T-cell (primary cell): ENCODE data around the gene BCDIN3D. TPM values are rescaled to one million over a fixed set of nuclear protein-coding genes. Genes with fewer than 3 reads are reported as not detected.

ENCODE experiments used
- ATAC-seq, 4 experiments: fragments of 200-7000 bp in 3 of 4; fragments of 150-1000 bp in 1 of 4; cut with Tn5 transposase; replicated peaks in 1 of 4; 1 replicate in 3 of 4; 2 replicates in 1 of 4; pipeline ENCODE4 v1.10.0; 2021; ENCODE audit warnings: moderate library complexity in 3 of 4, mild to moderate bottlenecking in 2 of 4, moderate number of reproducible peaks in 1 of 4
- CTCF ChIA-PET, 2 donors: fragments of 300-600 bp; sonication (Branson Sonifier 250); formaldehyde crosslinking; loops; one replicate each; lab custom pipeline; 2022; ENCODE audit warnings: antibody characterized with exemption in 2 of 2; lab: Charles Lee
- POLR2A ChIA-PET, 2 donors: fragments of 300-600 bp; sonication (Branson Sonifier 250); formaldehyde crosslinking; loops; one replicate each; lab custom pipeline; 2022; ENCODE audit warnings: antibody characterized with exemption in 2 of 2; lab: Charles Lee
- DNase-seq, 35 experiments: peaks; one replicate each; pipeline versions ENCODE4 v3.0.0 to v3.0.0-alpha.2; 2013 to 2023
- H3K27ac ChIP-seq: one replicate; pipeline ENCODE4 v1.5.1; 2013; ENCODE audit warnings: low read length
- H3K27me3 ChIP-seq, 2 experiments: replicated peaks in 1 of 2; 1 replicate in 1 of 2; 2 replicates in 1 of 2; pipeline versions ENCODE4 v1.6.1 to v1.7.0; 2013; ENCODE audit warnings: low read length in 1 of 2, mixed read lengths in 1 of 2; ENCODE audit not compliant: control insufficient read depth in 2 of 2, insufficient read depth in 2 of 2; ENCODE audit errors: extremely low read depth in 1 of 2
- H3K36me3 ChIP-seq, 2 donors: 1 replicate in 1 of 2; 2 replicates in 1 of 2; pipeline versions ENCODE4 v1.6.1 to v1.7.0; 2013; ENCODE audit warnings: low read length in 1 of 2; ENCODE audit not compliant: control insufficient read depth in 2 of 2, insufficient read depth in 1 of 2; ENCODE audit errors: extremely low read depth in 1 of 2
- H3K4me1 ChIP-seq, 2 experiments: 1 replicate in 1 of 2; 2 replicates in 1 of 2; pipeline versions ENCODE4 v1.6.1 to v1.7.0; 2013; ENCODE audit warnings: low read length in 2 of 2, mixed read lengths in 1 of 2; ENCODE audit not compliant: insufficient read depth in 2 of 2, control insufficient read depth in 1 of 2; ENCODE audit errors: extremely low read depth in 1 of 2
- H3K4me3 ChIP-seq, 2 donors: 1 replicate in 1 of 2; 2 replicates in 1 of 2; pipeline versions ENCODE4 v1.5.1 to v1.7.0; 2013; ENCODE audit warnings: mild to moderate bottlenecking in 2 of 2, low read length in 1 of 2, moderate library complexity in 1 of 2; ENCODE audit not compliant: control insufficient read depth in 1 of 2; ENCODE audit errors: extremely low read depth in 1 of 2
- H3K9me3 ChIP-seq: 2 replicates; pipeline ENCODE4 v1.7.0; 2013
- H3K27ac Mint-ChIP-seq, 2 donors: one replicate each; pipeline ENCODE4 v1.8.0; 2020 to 2021; ENCODE audit warnings: mild to moderate bottlenecking in 2 of 2, mixed read lengths in 2 of 2
- H3K27me3 Mint-ChIP-seq, 2 donors: one replicate each; pipeline ENCODE4 v1.8.0; 2021 to 2022; ENCODE audit warnings: mixed read lengths in 2 of 2
- H3K36me3 Mint-ChIP-seq: one replicate; pipeline ENCODE4 v1.8.0; 2021; ENCODE audit warnings: mixed read lengths
- H3K4me1 Mint-ChIP-seq, 3 donors: one replicate each; pipeline ENCODE4 v1.8.0; 2020 to 2022; ENCODE audit warnings: mixed read lengths in 3 of 3, mild to moderate bottlenecking in 1 of 3
- H3K4me3 Mint-ChIP-seq, 3 donors: one replicate each; pipeline ENCODE4 v1.8.0; 2020 to 2022; ENCODE audit warnings: mild to moderate bottlenecking in 3 of 3, mixed read lengths in 3 of 3, moderate library complexity in 3 of 3
- H3K9me3 Mint-ChIP-seq, 3 donors: one replicate each; pipeline ENCODE4 v1.8.0; 2020 to 2022; ENCODE audit warnings: mixed read lengths in 3 of 3
- WGBS: methylation state at CpG from one replicate; pipeline ENCODE4 v1.1.5; 2013; ENCODE audit warnings: missing lambda C conversion rate; ENCODE audit not compliant: insufficient coverage; 5-methylcytosine and 5-hydroxymethylcytosine counted together
- total RNA-seq, 35 experiments: library from RNA in 6 of 35; stranded (reverse) in 6 of 35; fragments of 120-200 nt in 1 of 35; gene quantifications; one replicate each; pipeline versions ENCODE4 v1.2.1 to v1.2.4 and lab custom pipeline; 2013 to 2026

Gene BCDIN3D
- total RNA-seq (10 to 100 TPM in 3 of 5 donors, 1 to 10 TPM in 2; 4.7 to 12.8 (median 12.3) TPM), total RNA-seq (lab: John Stamatoyannopoulos, UW) (5.1 to 25.0 (median 11.1) reads per million in 29 experiments)
- total RNA-seq (2013): 8.9 TPM

- ChIA-PET POLR2A (interaction anchor here (0.6 to 1.0 kb wide), 5 partner anchors 15 to 654 kb away, joined by 3 to 8 read pairs (median 3); partner anchors contain the start of genes NCKAP5L (in 1 of the 2) and TMBIM6 (in 1 of the 2)), CTCF (interaction anchor here in 1 of 2 donors (0.6 to 2.6 kb wide), 5 partner anchors 11 to 218 kb away, joined by 3 to 10 read pairs (median 3); partner anchors contain the start of genes NCKAP5L and TMBIM6)
- WGBS: 0% methylated on average over 38 of the region's 55 CpGs
- ATAC-seq (peak; percentile 94 to 97 (median 96)), DNase-seq (peak; percentile 82 to 95 (median 89))
- H3K4me1 Mint-ChIP-seq: peaks cover 37 to 43% (median 40%) of the 10 kb centered on the region in 3 donors
- Histone ChIP-seq H3K4me1 (peaks cover 6 to 30% of the 10 kb centered on the region in 2 experiments), H3K36me3 (no peaks in the 10 kb centered on the region), H3K27me3 (no peaks in the 10 kb centered on the region), H3K9me3 (no peaks in the 10 kb centered on the region), H3K4me3 (peak within 1 kb of the TSS; percentile 81 to 98), H3K27ac (peak within 1 kb of the TSS; percentile 90)
- H3K27me3 Mint-ChIP-seq: peaks cover 0 to 3% of the 10 kb centered on the region in 2 donors
- H3K27ac Mint-ChIP-seq: peak within 1 kb of the TSS; percentile 92
- H3K9me3 Mint-ChIP-seq: no peaks in the 10 kb centered on the region
- H3K4me3 Mint-ChIP-seq: peak within 1 kb of the TSS; percentile 87 to 94 (median 89)
- H3K36me3 Mint-ChIP-seq: no peaks in the 10 kb centered on the region
Measured at GRCh38 chr12:49842519-49843352, at the start of gene BCDIN3D. Gene BCDIN3D (minus strand): TSS chr12:49843106. CDS start chr12:49843087, 19 bp downstream.

- H3K9me3 Mint-ChIP-seq: no peaks in the 10 kb centered on the region
- ATAC-seq: no peak
- CTCF ChIA-PET: interaction anchor here in 1 of 2 donors (0.7 kb wide), 1 partner anchor 11 kb away, joined by 3 read pairs; no protein-coding TSS in a partner anchor
- H3K4me3 ChIP-seq: no peak overlapping the region
- H3K27ac ChIP-seq: no peak overlapping the region
- H3K36me3 Mint-ChIP-seq: no peaks in the 10 kb centered on the region
- H3K4me1 Mint-ChIP-seq: no peaks in the 10 kb centered on the region
- H3K27me3 ChIP-seq: peaks cover 0 to 36% of the 10 kb centered on the region in 2 experiments
- WGBS: 64% methylated on average over 10 of the region's 10 CpGs
- no peak overlapping the region for H3K4me3 Mint-ChIP-seq
- H3K36me3 ChIP-seq: no peaks in the 10 kb centered on the region
- POLR2A ChIA-PET: no interaction called here
- DNase-seq: no peak
- H3K27me3 Mint-ChIP-seq: peaks cover 0 to 1% of the 10 kb centered on the region in 2 donors
- no peaks in the 10 kb centered on the region for H3K9me3 ChIP-seq
- no peaks in the 10 kb centered on the region for H3K4me1 ChIP-seq
- no peak overlapping the region for H3K27ac Mint-ChIP-seq
Measured at GRCh38 chr12:49892084-49892731, 49.3 kb upstream of the BCDIN3D start.

- peaks cover 0 to 33% of the 10 kb centered on the region in 2 experiments for H3K27me3 ChIP-seq
- H3K36me3 ChIP-seq: no peaks in the 10 kb centered on the region
- no peak overlapping the region for H3K27ac ChIP-seq
- Mint-ChIP-seq H3K36me3 (no peaks in the 10 kb centered on the region), H3K27ac (no peak overlapping the region), H3K4me1 (no peaks in the 10 kb centered on the region), H3K4me3 (no peak overlapping the region), H3K27me3 (peaks cover 3 to 6% of the 10 kb centered on the region in 2 donors), H3K9me3 (no peaks in the 10 kb centered on the region)
- CTCF ChIA-PET: interaction anchor here in 1 of 2 donors (0.7 kb wide), 1 partner anchor 10 kb away, joined by 3 read pairs; no protein-coding TSS in a partner anchor
- H3K4me3 ChIP-seq: no peak overlapping the region
- WGBS: 68% methylated on average over 5 of the region's 6 CpGs
- no peak for DNase-seq
- POLR2A ChIA-PET: no interaction called here
- no peaks in the 10 kb centered on the region for H3K4me1 ChIP-seq
- ATAC-seq: no peak
- no peaks in the 10 kb centered on the region for H3K9me3 ChIP-seq
Measured at GRCh38 chr12:49891476-49891875, 48.6 kb upstream of the BCDIN3D start.

- H3K4me3 Mint-ChIP-seq: no peak overlapping the region
- Histone ChIP-seq H3K27me3 (peaks cover 0 to 35% of the 10 kb centered on the region in 2 experiments), H3K27ac (no peak overlapping the region), H3K9me3 (no peaks in the 10 kb centered on the region), H3K36me3 (no peaks in the 10 kb centered on the region), H3K4me1 (no peaks in the 10 kb centered on the region), H3K4me3 (no peak overlapping the region)
- H3K9me3 Mint-ChIP-seq: no peaks in the 10 kb centered on the region
- no peaks in the 10 kb centered on the region for H3K4me1 Mint-ChIP-seq
- ChIA-PET CTCF (no interaction called here), POLR2A (no interaction called here)
- H3K36me3 Mint-ChIP-seq: no peaks in the 10 kb centered on the region
- ATAC-seq (no peak), DNase-seq (no peak)
- WGBS: 79% methylated on average over 2 of the region's 2 CpGs
- H3K27me3 Mint-ChIP-seq: peaks cover 3 to 8% of the 10 kb centered on the region in 2 donors
- H3K27ac Mint-ChIP-seq: no peak overlapping the region
Measured at GRCh38 chr12:49891012-49891411, 48.1 kb upstream of the BCDIN3D start.

- ATAC-seq (no peak), DNase-seq (no peak)
- no peaks in the 10 kb centered on the region for H3K9me3 ChIP-seq
- no peak overlapping the region for H3K4me3 Mint-ChIP-seq
- H3K36me3 ChIP-seq: no peaks in the 10 kb centered on the region
- WGBS: 49% methylated on average over 3 of the region's 4 CpGs
- H3K9me3 Mint-ChIP-seq: no peaks in the 10 kb centered on the region
- no peaks in the 10 kb centered on the region for H3K4me1 Mint-ChIP-seq
- H3K27ac ChIP-seq: no peak overlapping the region
- H3K27me3 ChIP-seq: peaks cover 0 to 43% of the 10 kb centered on the region in 2 experiments
- CTCF ChIA-PET: interaction anchor here in 1 of 2 donors (1.5 kb wide), 1 partner anchor 78 kb away, joined by 4 read pairs; no protein-coding TSS in a partner anchor
- POLR2A ChIA-PET: no interaction called here
- no peak overlapping the region for H3K4me3 ChIP-seq
- no peak overlapping the region for H3K27ac Mint-ChIP-seq
- H3K4me1 ChIP-seq: no peaks in the 10 kb centered on the region
- H3K36me3 Mint-ChIP-seq: no peaks in the 10 kb centered on the region
- H3K27me3 Mint-ChIP-seq: peaks cover 7 to 10% of the 10 kb centered on the region in 2 donors
Measured at GRCh38 chr12:49890096-49890461, 47.2 kb upstream of the BCDIN3D start.
